ENCODE measurements around the gene IL1RL2. TPM values are rescaled to one million over a fixed set of nuclear protein-coding genes. Genes with fewer than 3 reads are reported as not detected.

IL1RL2 gene
- total and polyA plus RNA-seq, 2 of the 8 experiments (the other 6 are each of a cell fraction or from before 2014, with no cell fraction given), result not detected

- H3K4ac ChIP-seq (replicated peaks; ENCODE audit: insufficient read length, low read depth, low read length), result no peak overlapping the region
- H2BK120ac ChIP-seq (replicated peaks; ENCODE audit: low read depth, low read length), result no peak overlapping the region
- no peak overlapping the region for H2BK20ac ChIP-seq (ENCODE audit: low read length)
- H3K27me3 ChIP-seq (replicated peaks in 1 of 4; ENCODE audit: control insufficient read depth in 3 of 4, extremely low read depth in 1 of 4, insufficient read depth in 3 of 4, low read length in 3 of 4), result peaks cover 0 to 18% (median 15%) of the 10 kb centered on the region in 4 experiments; a peak in 6 of 7 replicates
- no peaks in the 10 kb centered on the region for H4K20me1 ChIP-seq (replicated peaks in 1 of 2; ENCODE audit: control insufficient read depth in 1 of 2, insufficient read depth in 2 of 2, low read length in 2 of 2)
- no peak overlapping the region for H2AFZ ChIP-seq (ENCODE audit: low read length)
- no peak overlapping the region for H3K23ac ChIP-seq (ENCODE audit: insufficient read length)
- FAIRE-seq, result no peak
- no peaks in the 10 kb centered on the region for H3K36me3 ChIP-seq (ENCODE audit: control insufficient read depth in 2 of 4, insufficient read depth in 4 of 4, low read length in 3 of 4)
- 80% methylated on average over 2 of the region's 2 CpGs; no CpG with 5 or more reads in 1 of the 2 experiments for WGBS, 2 experiments (ENCODE audit: extremely low coverage in 1 of 2, insufficient coverage in 1 of 2, insufficient read length in 1 of 2, insufficient replicate concordance in 2 of 2, low coverage in 1 of 2, low lambda C conversion rate in 2 of 2, missing lambda C conversion rate in 1 of 2)
- no peak overlapping the region for H3K18ac ChIP-seq (ENCODE audit: extremely low read depth, low read length)
- no peak overlapping the region for H2AK5ac ChIP-seq (ENCODE audit: low read depth, low read length)
- H3K4me1 ChIP-seq (replicated peaks in 1 of 4; ENCODE audit: control insufficient read depth in 3 of 4, insufficient read depth in 4 of 4, low read length in 3 of 4), result peaks cover 0 to 4% (median under 1%) of the 10 kb centered on the region in 4 experiments; a peak in 2 of 7 replicates
- no peak overlapping the region for H2BK12ac ChIP-seq (ENCODE audit: low read depth, low read length)
- no peak overlapping the region for H3K14ac ChIP-seq (ENCODE audit: insufficient read length)
- no peak overlapping the region for H3K4me2 ChIP-seq (ENCODE audit: insufficient read depth in 1 of 2, low read depth in 2 of 2, low read length in 2 of 2)
- H3K9me3 ChIP-seq (ENCODE audit: insufficient read depth in 2 of 2, low read depth in 1 of 2, low read length in 1 of 2), result no peaks in the 10 kb centered on the region
- no peaks in the 10 kb centered on the region for H3K23me2 ChIP-seq (ENCODE audit: low read depth, low read length)
- no peak for DNase-seq (ENCODE audit: low read depth in 1 of 2, low spot score in 2 of 2)
- no peak overlapping the region for H2BK15ac ChIP-seq (ENCODE audit: low read length)
- no peak overlapping the region for H2BK5ac ChIP-seq (ENCODE audit: low read depth, low read length)
- no peak overlapping the region for H3K4me3 ChIP-seq (ENCODE audit: extremely low read depth in 1 of 4, insufficient read depth in 2 of 4, low read depth in 3 of 4, low read length in 4 of 4)
- ChIA-PET CTCF (ENCODE audit: partially characterized antibody) (interaction anchor here (0.9 to 1.1 kb wide), 4 partner anchors 102 to 234 kb away, joined by 3 to 5 read pairs (median 4); partner anchors contain the start of gene IL18R1), POLR2A (ENCODE audit: partially characterized antibody) (no interaction called here)
- H4K8ac ChIP-seq (ENCODE audit: extremely low read depth, insufficient read depth, low read length), result no peak overlapping the region
- no peak overlapping the region for H3K56ac ChIP-seq (replicated peaks; ENCODE audit: insufficient read length, low read depth, low read length)
- H3K9ac ChIP-seq (replicated peaks in 1 of 4; ENCODE audit: extremely low read depth in 1 of 4, low read depth in 3 of 4, low read length in 3 of 4), result no peak overlapping the region
- no peak overlapping the region for H4K91ac ChIP-seq (replicated peaks; ENCODE audit: insufficient read length, low read length)
- no peak overlapping the region for H3K27ac ChIP-seq (ENCODE audit: low read depth, low read length)
- no peak overlapping the region for H4K5ac ChIP-seq (ENCODE audit: insufficient read length, low read depth, low read length)
- H3K79me2 ChIP-seq (ENCODE audit: control insufficient read depth in 1 of 2, insufficient read depth in 2 of 2, low read length in 2 of 2), result no peaks in the 10 kb centered on the region
- no peaks in the 10 kb centered on the region for H3K79me1 ChIP-seq (ENCODE audit: low read depth, low read length)
These were observed 66.9 kb downstream of the IL1RL2 start for GRCh38 chr2:102253753-102254150.
